HG02840 (cell line): ENCODE results near the gene PPP1R37.

ENCODE experiments used
- ATAC-seq: cut with Tn5 transposase; IDR thresholded peaks from one replicate; pipeline ENCODE4 v1.9.1; 2021; ENCODE audit warnings: mild to moderate bottlenecking, moderate library complexity, moderate number of reproducible peaks; ENCODE audit not compliant: unreplicated experiment, low FRiP score

Gene PPP1R37

GRCh38 chr19:45184115-45184514 is 91.1 kb downstream of the PPP1R37 start:
- ATAC-seq, result no peak

GRCh38 chr19:45186509-45187334 is 93.7 kb downstream of the PPP1R37 start:
- no peak for ATAC-seq

- no peak for ATAC-seq
Measured at GRCh38 chr19:45187421-45188100, 94.6 kb downstream of the PPP1R37 start.

DNA sequence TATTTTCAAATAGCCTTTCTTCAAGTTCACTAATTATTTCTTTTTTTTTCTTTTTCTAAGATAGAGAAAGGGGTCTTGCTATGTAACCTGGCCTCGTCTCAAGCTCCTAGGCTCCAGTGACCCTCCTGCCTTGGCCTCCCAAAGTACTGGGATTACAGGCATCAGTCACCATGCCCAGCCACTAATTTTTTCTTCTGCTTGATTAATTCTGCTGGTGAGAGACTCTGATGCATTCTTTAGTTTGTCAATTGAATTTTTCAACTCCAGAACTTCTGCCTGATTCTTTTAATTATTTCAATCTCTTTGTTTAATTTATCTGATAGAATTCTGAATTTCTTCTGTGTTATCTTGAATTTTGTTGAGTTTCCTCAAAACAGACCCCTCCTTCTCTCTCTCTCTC is 97.0 kb downstream of the PPP1R37 start:
- ATAC-seq, result no peak

DNA sequence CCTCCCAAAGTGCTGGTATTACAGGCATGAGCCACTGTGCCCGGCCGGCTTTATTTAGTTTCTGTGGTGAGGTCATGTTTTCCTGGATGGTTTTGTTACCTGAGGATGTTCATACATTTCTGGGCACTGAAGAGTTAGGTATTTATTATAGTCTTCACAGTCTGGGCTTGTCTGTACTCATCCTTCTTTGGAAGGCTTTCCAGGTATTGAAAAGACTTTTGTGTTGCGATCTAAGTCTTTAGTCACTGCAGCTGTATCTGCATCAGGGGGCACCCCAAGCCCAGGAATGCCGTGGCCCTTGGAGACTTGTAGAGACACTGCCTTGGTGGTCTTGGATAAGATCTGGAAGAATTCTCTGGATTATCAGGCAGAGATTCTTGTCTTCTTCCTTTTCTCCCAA is 98.4 kb downstream of the PPP1R37 start:
- ATAC-seq, result no peak

GRCh38 chr19:45195764-45196163 is 102.8 kb downstream of the PPP1R37 start:
- no peak for ATAC-seq
